HG03135 (cell line): ENCODE measurements around the gene USP4.

ENCODE experiments used
- ATAC-seq: cut with Tn5 transposase; IDR thresholded peaks from one replicate; pipeline ENCODE4 v1.9.1; 2021; ENCODE audit warnings: mild to moderate bottlenecking, moderate library complexity; ENCODE audit not compliant: unreplicated experiment

Gene USP4, protein sequence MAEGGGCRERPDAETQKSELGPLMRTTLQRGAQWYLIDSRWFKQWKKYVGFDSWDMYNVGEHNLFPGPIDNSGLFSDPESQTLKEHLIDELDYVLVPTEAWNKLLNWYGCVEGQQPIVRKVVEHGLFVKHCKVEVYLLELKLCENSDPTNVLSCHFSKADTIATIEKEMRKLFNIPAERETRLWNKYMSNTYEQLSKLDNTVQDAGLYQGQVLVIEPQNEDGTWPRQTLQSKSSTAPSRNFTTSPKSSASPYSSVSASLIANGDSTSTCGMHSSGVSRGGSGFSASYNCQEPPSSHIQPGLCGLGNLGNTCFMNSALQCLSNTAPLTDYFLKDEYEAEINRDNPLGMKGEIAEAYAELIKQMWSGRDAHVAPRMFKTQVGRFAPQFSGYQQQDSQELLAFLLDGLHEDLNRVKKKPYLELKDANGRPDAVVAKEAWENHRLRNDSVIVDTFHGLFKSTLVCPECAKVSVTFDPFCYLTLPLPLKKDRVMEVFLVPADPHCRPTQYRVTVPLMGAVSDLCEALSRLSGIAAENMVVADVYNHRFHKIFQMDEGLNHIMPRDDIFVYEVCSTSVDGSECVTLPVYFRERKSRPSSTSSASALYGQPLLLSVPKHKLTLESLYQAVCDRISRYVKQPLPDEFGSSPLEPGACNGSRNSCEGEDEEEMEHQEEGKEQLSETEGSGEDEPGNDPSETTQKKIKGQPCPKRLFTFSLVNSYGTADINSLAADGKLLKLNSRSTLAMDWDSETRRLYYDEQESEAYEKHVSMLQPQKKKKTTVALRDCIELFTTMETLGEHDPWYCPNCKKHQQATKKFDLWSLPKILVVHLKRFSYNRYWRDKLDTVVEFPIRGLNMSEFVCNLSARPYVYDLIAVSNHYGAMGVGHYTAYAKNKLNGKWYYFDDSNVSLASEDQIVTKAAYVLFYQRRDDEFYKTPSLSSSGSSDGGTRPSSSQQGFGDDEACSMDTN

DNA sequence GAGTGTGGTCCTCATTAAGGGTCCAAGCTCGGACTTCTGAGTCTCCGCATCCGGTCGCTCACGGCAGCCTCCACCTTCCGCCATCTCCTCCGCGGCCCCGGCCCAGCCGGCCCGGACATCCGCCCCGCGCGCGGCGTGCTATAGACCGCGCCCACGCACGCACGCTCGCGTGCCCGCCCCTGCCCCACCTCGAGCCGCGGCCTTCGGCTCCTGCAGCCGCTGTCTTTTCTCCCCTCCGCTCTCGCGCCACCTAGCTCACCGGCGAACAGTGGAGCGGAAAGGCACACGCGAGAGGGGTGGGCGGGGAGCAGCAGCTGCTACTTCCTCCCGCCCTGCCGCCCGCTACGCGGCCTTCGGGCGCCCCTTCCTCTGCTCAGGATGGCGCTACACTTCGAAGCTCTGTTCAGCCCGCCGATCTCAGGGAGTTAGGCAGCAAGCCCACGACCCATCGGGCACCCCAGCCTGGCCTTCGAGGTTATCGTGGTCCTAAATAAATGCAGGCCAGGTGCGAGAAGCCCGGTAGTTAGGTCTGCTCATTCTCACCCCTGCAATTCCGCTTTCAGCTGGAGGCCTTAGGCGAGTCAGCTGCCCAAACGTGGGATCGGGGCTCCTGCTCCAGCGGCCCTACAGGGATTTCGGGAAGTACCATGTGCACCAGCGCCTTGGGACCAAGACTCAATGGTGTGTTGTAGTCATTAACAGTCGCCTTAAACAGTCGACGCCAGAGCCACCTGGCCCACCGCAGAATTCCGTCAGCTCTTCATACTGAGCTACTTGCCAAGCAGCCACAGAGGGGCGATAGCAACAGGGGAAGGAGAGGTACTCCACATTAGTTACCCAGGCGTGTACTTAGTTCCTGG is at the start of gene USP4:
Gene USP4, minus strand, starts transcription at position 113 of the 860 bp plus-strand sequence. Its CDS starts 29 bp downstream, at position 84.
- peak; percentile 75 for ATAC-seq

DNA sequence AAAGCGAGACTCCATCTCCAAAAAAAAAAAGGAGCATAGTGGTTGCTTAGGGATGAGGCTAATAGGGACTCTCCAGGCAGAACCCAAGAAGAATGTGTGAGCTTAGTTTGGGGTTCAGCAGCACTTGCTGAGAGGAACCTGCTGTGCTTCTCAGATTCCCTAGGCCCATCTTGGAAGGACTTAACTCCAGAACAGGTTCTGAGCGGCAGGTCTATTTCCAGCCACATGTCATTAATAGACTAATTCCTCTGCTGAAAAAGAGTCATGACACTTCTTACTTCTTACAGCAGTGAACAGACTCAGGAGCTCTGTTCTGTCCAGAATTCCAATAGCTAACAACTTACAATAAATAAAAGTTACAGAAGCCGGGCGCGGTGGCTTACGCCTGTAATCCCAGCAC is 49.4 kb upstream of the USP4 start:
- ATAC-seq, result no peak

DNA sequence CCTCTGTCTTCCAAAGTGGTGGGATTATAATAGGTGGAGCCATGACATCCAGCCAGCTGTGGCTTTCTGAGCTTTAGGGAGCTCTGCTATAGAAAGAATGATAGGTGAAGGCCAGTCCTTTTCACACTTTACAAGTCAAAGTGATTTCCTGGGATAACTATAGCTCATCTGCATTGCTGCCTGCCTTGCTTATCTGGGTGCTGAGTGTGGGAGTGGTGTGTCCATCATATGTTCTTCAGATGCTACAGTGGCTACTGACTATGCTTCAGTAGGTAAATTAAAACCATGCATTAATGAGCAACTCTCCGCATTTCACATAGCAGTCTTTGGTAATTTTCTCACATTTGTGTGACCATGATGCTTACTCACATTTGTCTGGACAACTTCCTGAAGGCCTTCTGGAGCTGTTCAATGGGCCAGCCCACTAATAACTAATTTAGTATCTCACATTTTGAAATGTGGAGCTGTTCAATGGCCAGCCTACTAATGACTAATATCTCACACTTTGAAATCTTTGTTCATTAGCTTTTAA is 48.5 kb upstream of the USP4 start:
- ATAC-seq, result no peak

DNA sequence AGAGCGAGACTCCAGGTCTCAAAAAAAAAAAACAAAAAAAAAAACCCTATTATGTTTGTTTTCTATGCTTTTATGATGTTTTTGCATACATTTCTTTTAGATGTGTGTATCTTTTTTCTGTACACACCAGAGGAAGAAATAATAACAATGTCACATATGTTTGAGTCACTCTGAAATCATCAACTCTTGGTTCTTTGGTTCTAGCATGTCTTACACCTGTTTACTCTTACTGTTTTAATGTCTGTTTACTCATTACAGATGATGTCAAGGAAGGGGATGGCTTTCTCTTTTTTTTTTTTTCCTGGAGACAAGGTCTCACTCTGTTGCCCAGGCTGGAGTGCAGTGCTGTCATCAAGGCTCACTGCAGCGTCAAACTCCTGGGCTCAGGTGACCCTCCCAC is 47.9 kb upstream of the USP4 start:
- no peak for ATAC-seq

DNA sequence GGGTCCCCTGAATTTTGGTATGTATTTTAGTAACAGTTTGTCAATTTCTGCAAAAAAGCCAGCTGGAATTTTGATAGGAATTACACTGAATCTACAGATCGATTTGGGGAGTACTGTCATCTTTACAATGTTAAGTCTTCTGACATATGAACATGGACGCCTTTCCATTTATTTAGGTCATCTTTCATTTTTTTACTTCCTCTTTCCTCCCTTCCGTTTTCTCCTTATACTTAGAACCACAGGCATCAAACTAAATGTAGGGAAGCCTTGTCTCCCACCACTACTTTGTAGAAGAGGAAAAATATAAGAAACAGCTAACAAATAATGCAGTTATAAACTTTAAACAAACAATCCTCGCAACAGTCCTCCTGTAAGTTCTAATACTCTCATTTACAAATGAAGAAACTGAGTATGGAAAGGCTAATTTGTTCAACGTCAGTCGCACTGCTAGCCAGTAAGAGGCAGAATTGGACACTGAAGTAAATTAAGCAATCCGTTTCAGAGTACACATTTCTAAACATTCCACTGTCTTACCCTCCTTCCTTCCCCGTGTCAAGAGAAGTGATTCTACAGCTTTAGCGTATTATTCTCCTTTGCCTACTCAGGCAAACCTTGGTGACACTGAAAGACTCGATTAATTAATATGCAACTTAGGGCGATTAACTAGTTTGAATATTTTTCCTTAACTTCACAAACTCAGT is 46.4 kb upstream of the USP4 start:
- ATAC-seq, result no peak

DNA sequence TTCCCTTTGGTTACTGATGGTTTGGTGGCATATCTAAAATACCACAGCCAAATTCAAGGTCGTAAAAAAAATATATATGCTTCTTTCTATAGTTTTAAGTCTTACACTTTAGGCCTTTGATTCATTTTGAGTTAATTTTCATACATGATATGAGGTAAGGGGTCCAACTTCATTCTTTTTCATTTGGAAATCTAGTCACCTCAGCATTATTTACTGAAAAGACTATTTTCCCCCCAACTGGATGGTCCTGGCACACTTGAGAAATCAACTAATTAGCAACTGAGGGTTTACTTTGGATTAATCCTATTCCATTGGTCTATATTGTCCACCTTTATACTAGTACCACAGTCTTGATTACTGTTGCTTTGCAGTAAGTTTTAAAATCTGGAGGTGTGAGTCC is 45.8 kb upstream of the USP4 start:
- ATAC-seq, result no peak

DNA sequence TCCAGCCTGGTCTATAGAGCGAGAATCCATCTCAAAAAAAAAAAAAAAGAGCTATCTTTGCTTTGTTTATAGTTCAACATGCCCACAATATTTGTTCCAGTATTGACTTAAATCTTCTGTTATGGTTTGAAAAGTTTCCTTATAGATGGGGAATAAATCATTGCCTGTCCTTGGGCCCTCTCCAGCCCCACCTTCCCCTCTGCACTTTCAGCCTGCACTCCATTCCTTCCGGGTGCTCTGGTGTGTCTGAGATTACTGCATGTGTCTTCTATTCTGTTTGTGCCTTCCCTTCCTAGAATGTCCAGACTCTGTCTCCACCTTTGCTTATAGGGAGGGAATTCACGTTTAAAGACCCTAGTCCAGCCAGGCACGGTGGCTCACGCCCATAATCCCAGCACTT is 43.5 kb upstream of the USP4 start:
- no peak for ATAC-seq

DNA sequence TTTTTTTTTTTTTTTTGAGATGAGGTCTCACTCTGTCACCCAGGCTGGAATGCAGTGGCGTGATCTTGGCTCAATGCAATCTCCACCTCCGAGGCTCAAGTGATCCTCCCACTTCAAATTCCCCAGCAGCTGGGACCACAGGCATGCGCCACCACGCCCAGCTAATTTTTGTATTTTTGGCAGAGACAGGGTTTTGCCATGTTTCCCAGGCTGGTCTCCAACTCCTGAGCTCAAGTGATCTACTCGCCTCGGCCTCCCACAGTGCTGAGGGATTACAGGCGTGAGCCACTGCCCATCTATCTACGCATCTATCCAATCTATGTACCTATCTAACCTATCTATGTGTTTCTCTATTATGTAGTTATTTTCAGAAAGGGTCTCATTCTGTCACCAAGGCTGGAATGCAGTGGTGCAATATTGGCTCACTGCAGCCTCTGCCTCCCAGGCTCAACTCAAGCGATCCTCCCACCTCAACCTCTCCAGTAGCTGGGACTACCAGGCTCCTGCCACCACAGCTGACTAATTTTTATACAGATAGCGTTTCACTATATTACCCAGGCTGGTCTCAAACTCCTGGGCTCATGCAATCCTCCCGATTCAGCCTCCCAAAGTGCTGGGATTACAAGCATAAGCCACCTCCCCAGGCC is 38.5 kb upstream of the USP4 start:
- no peak for ATAC-seq

DNA sequence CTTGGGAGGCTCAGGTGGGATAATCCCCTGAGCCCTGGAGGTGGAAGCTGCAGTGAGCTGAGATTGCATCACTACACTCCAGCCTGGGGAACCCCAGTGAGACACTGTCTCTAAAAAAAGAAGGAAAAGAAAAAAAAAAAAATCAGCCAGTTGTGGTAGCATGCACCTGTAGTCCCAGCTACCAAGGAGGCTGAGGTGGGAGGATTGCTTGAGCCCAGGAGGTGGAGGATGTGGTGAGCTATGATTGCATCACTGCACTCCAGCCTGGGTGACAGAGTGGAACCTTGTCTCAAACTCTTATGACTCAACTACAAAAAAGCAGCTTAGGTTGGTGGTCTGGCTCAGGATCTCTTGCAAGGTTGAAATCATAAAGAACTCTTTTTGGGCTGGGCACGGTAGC is 37.6 kb upstream of the USP4 start:
- no peak for ATAC-seq

DNA sequence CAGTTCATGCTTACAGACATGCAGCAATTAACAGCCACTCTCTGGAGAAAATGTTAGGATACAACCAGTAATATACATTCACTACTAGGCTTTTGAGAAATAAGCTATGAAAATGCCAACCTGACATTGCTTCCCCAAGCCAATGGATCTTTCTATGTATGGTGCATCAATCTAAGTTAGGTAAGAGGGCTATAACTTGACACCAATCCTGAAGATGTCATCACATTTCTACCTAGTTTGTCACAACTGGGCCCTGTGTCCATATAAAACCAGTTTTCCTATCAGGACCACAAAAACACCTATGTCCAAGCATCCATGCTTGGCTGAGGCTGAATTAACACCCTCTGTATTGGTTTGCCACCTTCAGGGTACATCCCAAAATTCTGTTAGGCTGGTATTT is 32.1 kb upstream of the USP4 start:
- no peak for ATAC-seq

DNA sequence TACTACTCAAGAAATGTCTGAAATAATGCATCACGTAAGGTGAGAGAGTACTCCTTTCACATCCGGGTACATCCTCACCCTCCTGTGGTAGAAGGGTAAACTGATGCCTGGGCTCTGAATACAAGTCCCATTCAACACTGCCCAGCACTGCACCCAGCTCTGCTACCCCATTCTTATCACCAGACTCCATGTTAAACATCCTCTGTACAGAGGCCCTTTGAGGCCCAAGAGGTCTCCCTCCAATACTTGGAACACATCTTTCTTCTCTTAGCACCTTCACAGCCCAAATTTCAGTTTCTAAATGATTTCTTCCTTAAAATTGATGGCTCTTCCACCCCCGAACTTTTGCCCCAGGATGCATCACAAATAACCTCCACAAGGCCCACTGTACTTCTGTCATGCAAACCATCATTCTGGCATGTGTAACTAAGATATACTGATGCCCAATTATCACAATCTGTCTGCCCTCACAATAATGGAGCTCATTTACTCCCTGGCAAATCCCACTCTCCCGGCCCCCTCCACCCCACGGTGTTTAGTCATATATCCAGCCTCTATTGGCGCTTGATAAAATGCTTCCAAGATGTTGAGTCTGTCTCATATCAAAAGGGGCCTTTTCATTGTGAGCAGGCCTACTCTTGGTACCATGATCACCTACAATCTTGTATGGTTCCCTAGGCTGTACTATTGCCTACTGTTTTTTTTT is 30.9 kb upstream of the USP4 start:
- ATAC-seq, result no peak

DNA sequence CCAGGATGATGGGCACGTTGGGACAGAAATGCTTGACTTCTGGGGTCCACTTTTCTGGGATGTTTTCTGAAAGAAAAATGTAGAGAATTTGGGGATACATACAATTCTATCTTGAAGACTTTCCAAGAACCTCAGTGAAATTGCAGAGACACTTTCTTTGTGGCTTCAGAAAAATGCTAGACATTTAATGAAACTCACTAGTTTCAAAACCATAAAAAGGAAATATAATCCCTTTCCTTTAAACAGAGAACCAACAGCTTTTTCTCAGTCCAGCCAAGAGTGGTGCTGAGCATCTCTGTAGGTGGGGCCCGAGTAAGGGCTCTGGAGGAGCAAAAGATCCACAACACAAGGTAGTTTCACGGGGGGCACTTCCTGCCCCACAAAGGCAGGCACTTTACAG is 22.7 kb upstream of the USP4 start:
- ATAC-seq, result no peak

DNA sequence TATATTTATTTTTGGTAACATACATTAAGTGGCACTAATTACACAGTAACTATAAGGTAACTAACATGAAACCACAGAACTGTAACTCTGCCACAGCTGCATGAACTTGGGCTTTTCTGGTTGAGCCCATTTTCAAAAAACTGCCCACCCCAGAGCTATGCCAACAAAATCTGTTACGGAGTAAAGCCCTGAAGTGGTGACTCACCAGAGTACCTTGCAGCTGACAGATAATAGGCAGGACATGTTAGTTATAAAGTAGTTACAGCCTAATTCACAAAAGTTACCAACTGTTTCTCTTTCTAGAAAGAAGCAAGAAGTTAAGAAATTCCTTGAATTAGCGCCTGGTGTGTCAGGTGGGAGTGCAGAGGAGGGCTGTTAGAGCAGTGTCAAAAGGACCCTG is 19.8 kb upstream of the USP4 start:
- ATAC-seq, result no peak

DNA sequence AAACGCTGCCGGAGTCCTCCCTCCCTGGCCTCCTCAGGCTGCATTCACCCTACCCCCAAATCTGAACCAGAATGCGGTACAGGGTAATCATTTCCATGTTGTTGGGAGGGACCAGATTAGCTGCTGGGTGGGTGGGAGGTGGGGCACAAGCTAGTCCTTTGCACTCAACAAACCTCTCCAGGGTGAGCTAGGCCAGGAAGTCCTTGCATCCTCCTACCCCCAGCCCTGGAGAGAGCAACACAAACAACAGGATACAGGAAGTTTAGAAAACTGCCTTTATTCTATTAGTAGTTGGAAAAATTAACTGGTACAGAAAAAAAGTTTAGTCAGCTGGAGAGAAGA is 19.0 kb upstream of the USP4 start:
- peak; percentile 21 for ATAC-seq

DNA sequence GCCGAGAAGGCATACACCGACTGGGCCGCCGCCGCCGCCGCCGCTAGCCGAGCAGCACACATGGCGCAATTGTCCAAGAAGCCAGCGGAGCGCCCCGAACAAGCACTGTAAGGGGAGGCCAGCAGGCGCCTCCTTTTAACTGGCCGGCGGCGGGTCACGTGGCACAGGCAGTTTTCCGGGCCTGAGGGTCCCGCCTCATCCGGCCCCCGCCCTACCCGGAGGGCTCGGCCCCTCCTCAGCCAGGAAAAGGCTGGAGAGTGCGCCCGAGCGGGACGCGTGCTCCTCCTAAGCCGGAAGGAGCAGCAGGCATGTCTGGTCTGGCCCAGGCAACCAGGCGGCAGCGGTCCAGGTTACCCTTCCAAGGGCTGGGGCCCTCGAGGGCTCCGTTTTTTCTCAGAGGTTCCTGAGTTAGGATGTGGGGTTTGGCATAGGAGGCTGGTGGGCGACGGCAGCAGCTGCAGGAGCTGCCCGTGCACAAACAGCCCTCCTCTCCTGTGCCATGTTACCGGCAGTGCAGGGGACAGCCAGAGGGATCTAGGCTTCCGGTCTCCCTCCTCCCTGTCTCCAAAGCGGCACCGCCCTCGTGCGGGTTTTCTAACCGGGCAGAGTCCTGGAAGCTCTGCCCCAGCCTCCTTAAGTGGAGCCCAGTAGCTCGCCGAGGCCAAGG is 18.5 kb upstream of the USP4 start, which contains the start of gene GPX1:
Gene GPX1, minus strand, starts transcription at position 137 of the 667 bp plus-strand sequence. Its CDS starts 75 bp downstream, at position 62.
- ATAC-seq, result peak; percentile 63

DNA sequence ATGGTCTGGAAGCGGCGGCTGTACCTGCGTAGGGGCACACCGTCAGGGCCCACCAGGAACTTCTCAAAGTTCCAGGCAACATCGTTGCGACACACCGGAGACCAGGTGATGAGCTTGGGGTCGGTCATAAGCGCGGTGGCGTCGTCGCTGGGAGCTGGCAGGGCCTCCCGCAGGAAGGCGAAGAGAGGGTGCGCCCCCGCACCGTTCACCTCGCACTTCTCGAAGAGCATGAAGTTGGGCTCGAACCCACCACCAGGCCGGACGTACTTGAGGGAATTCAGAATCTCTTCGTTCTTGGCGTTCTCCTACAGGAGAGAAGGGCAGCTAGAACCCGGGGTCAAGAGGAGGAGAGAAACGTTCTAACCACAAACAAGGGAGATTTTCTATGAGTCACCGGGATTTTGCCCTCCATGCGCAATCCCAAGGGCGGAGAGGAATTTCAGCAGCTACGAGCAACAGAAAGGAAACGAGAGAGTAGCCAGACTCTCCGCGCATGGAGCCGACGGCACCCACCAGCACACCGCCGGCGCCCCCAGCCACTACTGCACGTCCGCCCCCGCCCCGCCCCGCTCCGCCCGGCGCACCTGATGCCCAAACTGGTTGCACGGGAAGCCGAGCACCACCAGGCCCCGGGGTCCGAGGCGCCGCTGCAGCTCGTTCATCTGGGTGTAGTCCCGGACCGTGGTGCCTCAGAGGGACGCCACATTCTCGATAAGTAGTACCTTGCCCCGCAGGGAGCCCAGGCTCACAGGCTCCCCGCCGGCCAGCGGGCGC is 17.8 kb upstream of the USP4 start:
- ATAC-seq, result peak; percentile 35

DNA sequence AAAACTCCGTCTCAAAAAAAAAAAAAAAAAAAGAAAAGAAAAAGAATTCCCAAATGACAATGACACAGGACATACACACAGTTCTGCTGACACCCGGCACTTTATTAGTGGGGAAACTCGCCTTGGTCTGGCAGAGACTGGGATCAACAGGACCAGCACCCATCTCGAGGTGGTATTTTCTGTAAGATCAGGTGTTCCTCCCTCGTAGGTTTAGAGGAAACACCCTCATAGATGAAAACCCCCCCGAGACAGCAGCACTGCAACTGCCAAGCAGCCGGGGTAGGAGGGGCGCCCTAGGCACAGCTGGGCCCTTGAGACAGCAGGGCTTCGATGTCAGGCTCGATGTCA is 17.2 kb upstream of the USP4 start:
- peak; percentile 15 for ATAC-seq
